HG02938 (cell line): ENCODE measurements around the gene ARID5A.

Experiments used
- ATAC-seq: cut with Tn5 transposase; IDR thresholded peaks from one replicate; pipeline ENCODE4 v1.9.1; 2021; ENCODE audit warnings: mild to moderate bottlenecking, moderate library complexity; ENCODE audit not compliant: unreplicated experiment

The ARID5A gene

DNA sequence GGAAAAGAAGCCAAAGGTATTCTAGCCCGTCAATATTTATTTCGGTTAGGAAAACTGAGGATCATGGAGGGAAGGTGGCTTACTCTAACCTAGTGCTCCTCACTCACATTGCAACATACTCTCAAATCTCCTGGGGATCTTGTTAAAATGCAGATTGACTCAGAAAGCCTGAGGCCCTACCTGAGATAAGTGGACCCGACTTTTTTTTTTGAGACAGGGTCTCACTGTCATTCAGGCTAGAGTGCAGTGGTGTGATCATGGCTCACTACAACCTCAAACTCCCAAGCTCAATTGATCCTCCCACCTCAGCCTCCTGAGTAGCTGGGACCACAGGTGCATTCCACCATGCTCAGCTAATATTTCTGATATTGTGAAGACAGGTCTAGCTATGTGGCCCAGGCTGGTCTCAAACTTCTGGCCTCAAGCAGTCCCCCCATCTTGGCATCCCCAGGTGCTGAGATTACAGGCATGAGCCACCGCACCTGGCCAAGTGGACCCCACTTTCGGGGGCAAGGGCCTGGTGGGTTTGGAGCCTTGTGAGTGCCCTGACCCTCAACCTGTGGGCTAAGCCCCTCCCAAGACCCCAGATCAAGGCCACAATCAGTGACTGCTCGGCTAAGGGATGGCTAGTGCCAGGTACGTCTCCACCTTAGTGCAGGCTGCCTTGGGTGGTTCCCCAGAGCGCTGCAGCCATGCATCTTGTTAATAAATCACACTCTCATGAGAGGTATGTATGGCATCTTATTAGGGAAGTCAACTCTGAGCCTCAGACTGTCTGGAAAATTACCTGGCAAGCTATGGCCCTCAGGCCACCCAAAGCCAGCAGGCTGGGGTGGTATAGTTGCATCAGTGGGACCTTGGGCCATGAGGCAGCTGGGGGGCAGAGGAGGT, 30.3 kb upstream of the ARID5A start:
- no peak for ATAC-seq

DNA sequence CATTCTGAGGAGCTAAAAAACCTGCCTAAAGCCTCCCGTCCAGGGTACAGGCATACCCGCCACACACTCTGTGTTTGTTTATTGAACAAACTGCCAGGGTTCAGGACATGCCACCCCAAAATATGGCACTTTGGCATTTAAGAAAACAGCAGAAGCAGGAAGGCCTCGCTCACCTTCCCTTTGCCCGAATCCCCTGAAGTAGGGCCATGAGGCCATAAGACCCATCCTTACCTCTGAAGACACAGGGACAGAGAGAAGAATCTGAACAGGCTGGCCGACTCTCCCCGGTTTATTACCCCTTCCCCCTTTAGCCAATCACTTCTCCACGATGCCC, 29.7 kb upstream of the ARID5A start:
- ATAC-seq: no peak

DNA sequence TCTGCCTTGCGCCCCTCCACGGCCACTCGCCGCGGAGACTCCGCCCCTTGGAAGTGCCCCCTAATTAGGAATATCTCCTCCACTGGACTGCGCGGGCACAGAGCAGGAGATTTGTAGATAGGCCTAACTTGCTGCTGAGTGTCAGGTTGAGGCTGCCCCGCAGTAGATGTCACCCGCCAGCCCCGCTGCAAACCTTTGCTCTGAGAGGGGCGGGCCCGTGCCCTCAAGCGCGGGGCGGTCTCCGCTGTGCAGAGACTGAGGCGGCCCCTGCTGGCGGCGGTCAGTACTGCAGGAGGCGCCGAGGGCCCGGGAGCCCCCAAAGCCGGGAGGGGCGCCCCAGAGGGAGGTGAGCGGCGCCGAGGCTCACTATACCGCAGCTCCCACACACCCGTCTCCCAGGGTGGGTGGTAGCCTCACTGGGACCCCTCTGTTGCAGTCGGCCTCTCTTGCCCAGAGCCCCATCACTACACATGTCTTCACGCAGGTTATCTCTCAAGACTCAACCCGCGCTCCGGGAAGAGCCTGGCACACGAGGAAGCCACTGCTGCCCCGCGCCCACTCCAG, 28.5 kb upstream of the ARID5A start:
- ATAC-seq: no peak

DNA sequence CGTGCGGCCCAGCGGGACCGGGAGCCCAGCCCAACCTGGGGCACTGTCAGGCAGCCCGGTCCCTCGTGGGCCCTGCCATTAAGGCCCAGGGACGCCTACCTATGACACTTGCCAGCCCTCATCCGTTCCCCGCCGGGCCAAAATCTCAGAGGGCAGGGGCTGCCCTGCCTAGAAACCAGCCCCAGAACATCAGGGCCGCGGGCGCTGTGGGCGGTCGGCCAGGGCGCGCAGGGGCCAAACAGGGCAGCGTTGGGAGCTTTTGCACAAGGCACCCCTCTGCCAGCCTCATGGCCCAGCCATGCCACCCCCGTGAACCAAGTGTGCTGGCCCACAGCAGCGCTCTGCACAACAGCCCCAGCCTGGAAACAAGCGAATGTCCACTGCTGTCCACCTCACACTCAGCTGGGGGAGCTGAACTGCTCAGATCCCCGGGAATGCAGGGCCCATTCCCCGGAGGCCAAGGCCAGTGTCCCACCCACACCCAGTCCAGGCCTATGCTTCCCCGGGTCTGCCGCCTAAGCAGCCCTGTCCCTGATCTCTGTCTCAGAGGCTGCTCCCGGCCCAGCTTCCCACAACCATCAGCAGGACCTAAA, 27.9 kb upstream of the ARID5A start:
- no peak for ATAC-seq

DNA sequence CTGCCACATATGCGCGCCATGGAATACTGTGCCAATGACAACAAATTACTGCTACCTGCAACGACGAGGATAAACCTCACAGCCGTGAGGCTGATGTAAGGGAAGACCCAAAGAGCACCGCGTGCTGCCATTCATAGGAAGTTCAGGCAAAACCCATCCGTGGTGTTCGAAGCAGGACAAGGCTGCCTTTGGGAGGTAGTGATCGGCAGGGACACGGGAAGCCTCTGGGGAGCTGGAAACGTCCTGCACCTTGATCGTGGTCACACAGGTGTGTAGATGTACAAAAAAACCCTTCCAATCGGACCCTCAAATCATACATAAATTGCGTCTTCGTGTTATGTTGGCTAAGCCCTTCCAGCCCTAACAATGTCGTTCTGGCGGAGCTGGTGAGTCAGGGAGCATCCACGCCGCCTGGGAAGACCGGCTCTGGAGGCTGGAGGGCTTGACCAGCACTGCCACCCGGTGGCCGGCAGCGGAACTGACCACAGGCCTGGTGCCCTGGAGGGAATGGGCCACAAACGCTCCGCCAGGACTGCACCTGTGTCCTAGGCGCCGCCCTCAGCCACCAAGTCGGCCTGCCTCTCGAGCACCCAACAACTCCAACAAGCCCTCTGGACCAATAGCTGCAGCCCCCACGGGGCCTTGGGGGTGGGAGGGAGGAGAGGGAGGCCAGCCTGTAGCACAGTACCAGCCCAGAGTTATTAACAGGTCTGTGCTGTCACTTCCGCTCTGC, 27.3 kb upstream of the ARID5A start:
- peak; percentile 41 for ATAC-seq

DNA sequence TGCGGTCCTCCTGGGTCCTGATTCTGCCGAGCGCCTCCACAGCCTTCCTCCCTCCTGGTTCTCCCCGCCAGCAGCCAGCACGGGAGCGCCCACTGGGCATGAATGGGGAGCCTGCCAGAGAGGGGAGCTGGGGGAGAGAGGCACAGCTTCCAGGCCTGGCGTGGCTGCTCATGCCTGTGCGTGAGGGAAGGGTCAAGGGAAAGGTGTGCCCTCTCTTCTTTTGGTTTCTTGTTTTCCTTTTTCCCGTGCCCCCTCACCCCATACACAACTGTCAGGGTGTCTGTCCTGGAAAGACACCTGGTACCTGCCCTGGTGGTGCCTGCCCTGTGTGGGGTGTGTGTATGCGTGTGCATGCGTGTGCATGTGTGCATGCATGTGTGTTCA, 26.7 kb upstream of the ARID5A start:
- ATAC-seq: no peak

DNA sequence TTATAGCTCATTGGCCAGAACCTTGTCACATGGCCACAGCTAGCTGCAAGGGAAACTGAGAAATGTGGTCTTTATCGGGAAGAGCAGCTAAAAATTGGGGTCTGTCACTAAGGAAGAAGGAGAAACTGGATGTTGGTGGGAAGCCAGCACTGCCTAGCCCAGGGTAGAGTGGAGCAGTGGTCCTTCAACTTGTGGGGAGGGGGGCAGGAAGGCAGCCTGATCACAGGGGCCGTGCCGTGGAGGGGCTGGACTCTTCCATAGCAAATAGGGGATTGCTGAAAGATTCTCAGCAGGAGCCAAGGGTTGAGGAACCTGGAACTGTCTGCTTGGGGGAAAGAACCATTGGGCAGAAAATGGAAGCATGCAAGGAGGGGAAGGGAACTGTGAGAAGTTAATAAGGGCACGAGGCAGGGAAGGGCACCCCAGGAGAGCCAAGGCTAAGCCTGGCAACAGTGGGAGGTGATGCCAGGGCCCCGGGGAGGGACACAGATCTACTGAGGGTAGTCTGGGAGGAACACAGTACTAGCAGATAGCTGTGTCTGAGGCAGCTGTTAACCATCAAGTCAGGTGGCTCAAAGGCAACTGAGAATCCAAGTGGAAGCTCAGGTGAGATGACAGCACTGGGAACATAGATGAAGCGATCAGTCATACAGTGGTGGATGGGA, 25.5 kb upstream of the ARID5A start:
- ATAC-seq: no peak

DNA sequence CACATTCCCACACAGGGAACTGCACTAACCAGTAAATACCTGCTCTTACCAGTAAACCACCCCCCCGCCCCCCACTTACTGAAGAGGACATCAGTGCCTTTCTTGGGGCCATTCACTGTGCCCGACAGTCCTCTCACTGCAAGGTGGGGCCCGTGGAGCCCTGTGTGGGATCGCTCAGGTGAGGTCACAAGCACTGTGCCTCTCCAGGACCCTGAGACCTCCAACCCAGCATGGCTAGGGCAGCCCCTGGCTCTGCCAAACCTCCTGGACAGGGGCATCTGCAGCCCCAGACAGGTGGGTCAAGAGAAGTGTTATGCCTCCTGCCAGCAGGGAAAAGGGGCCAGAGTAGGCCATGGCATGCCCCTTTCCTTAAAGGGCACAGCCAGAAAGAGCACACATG, 24.7 kb upstream of the ARID5A start:
- no peak for ATAC-seq

DNA sequence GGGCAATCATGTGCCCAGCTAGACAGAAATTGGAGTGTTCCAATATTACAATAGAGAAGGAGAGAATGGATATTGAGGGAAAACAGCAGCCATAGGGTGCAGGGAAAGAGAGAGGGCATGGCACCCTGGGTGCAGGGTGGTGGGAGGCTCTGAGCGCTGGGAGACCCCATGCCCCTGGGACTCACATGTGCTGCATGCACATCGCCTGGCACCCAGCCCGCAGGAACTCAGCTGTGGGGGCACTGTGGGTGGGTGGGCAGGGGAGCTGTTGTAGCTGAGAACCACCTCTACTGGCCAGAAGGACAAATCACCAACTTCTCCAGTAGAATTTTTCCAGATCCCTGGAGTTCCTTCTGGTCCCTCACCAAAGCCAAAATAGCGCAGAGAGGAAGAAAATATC, 24.2 kb upstream of the ARID5A start:
- ATAC-seq: no peak

DNA sequence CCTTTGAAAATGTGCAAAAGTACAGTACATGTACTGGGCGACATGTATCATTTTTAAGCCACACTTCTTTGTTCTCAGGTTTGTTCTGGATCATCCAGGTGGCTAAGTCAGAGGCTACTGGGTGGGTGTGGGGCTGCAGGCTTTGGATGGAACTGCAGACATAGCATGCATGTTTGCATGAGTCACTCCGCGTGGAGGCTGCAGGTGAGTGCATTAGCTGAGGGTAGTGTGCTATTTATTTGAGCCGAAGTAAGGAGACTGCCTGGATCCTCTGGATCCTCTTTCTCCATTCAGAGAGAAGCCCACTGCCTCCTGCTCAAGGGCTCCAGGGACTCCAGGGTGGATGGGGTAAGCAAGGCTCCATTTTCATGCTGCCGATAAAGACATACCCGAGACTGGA, 22.0 kb upstream of the ARID5A start:
- ATAC-seq: no peak

DNA sequence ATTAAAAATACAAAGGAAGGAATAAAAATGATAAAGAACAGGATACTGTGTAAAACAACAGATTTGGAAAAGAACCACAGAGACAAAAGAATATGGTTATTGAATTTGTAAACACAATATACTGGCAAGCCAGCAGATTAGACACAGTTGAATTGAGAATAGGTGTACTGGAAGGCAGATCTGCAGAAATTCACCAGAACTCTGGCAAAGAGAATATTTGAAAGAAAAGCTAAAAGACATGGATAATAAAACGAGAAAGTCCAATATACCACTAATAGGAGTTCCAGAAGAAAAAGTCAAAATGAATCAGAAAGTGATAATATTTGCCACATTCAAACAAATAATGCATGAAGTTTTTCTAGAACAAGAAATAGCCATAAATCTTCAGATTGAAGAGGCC, 19.5 kb upstream of the ARID5A start:
- ATAC-seq: no peak

DNA sequence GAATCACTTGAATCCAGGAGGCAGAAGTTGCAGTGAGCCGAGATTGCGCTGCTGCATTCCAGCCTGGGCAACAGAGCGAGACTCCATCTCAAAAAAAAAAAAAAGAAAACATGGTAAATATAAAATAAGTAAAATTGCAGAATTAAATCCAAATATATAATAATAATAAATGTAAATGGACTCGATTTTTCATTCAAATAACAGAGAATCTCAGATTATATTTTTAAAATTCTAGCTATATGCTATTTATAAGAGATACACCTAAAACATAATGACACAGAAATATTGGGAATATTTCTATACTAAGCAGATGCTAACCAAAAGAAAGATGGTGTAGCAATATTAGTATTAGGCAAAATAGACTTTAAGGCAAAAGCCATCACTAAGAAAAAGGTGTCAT, 16.3 kb upstream of the ARID5A start:
- ATAC-seq: no peak

DNA sequence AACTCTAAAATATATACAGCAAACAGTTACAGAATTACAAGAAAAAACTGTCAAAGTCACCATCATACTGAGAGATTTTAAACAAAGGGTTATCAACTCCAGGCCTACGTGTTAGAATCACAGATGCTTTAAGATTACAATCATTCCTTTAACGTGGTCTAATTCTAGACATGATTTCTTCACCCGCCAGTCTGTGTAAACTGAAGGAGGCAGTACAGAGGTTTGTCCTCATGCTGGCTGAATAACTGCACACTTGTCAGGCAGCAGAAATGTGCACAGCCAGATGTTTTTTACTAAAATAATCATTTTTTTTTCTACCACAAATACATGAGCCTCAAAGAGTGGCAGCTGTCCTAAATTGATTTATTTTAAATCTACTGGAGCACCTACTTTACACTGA, 15.9 kb upstream of the ARID5A start:
- no peak for ATAC-seq

DNA sequence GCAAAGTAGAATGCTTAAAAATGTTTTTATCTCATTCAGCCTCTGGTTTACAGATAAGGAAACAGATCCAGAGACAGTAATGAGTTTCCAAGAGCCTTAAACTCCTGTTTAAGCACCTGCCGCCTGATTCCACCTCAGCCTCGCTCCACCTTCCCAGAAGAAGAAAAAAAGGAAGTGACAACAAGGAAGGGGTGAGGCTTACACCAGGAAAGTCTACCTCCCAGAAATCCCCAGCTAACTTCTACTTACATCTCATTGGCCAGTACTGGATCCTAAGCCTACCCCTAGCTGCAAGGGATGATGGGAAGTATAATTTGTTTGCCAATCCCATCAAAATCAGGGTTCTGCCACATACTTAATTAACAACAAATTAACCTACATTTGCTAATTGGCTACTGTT, 15.3 kb upstream of the ARID5A start:
- no peak for ATAC-seq

DNA sequence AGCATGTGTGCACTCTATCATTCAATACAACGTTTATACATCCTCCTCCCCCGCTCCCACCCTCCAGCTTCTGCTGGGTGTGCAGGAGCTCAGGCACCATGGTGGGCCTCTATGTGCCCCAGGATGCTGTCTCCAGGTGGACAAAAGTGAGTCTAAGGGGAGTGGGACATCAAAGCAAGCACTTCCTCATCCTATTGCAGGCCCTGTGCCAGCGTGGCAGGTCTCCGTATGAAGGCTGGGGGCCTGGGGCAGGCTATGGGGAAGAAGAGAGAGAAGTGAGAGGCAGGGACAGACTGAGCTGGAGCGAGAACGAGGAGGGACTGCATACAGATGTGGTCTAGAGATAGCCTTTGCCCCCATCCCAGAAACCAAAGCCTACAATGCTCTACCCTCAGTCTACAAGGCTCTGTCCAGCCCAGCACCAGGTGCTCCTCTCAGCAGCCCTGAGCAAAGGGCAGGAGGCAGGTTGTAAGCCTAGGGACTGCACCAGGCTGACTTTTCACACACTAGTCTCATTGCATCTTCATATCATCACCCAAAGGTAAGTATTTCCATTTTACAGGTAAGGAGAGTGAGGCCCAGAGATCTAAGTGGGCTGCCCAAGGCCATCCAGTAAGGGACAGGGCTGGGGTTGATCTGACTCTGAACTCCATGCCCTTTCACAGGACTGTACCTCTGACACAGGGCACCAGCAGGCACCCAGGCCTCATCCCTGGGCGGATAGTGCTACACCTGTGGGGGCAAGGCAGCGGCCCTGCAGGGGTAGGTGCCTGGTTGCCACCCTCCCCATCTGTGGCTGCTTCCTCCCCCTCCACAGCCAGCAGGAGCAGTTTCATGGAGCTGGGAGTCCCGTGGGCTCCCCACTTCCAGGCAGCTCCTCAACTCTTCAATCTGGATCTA, 14.0 kb upstream of the ARID5A start:
- ATAC-seq: no peak

DNA sequence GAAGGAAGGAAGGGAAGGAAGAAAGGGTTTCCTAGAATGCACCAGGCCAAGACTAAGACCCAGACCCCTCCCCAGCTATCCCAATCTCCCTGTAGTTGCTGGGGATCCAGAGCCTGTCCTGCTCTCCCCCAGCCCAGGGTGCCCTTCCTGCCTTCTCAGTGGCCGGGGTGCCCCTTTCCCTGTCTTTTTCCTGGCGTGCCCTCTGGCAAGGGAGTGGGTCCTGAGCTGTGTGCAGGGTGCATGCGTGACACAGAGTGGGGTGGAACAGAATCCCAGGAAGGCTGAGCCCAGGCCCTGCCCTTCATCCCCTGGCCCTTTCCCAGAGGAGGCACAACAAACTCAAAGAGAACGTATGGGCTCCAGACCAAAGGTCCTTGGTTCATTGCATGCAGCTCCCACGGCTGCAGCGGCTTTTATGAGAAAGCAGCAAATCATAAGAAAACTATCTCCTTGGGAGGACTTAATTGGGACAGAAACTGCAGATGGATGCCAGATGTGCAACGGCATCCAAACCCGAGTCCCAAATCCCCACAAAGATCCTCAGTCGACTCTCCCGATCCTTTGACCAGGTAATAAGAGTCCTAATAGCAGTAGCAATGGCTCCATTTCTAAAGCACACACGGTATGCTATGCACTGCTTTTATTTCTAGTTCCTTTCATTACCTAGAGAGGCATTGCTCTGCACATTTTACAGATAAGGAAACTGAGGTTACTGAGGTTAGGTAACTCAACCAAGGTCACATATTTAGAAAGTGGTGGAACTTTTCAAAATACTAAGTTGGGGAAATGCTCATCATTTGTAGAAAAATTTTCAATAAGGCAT, 12.7 kb upstream of the ARID5A start:
- no peak for ATAC-seq

DNA sequence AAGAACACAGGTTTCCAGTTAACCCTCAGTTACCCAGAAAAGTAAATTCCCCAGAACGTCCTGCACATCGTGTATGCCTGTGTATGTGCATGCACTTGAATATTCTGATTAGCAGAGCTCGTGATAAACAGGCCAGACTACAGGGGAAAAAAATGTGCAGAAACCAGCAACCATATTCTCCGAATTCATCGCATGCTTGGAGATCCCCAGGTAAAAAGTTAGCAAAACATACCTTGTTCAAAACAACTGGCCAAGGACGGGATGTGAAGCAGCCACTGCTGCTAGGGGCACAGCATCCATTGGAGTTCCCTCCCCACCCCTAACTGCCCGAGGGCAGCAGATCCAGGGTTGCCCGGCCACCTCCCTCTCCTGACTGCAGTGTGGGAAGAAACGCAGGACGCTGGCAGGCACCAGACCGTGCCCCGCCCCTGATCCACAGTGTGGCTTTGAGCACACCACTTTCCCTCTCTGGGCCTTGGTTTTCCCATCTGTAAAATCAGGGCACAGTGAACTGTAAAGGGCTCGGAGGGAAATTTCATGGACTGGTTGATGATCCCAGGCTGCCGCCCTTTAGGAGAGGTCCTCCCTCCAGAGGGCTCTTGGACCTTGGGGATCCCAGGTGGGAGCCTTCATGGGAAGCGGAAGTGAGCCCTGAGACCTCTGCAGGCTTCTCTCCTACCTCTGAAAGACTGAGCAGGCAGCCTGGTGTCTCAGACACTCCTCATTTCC, 11.9 kb upstream of the ARID5A start:
- ATAC-seq: no peak

DNA sequence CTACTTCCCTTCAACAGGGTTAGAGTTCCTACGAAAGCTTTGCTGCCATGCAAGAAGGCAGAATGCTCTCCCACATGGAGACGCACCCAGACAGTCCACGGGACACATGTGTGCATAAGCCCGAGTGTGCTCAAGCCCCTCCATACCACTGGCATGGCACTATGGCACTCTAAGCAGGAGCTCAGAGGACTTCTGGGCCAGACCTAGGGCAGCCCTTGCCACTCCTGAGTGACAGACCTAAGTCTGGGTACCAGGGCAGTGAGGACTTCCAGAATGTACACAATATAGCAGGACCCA, 11.4 kb upstream of the ARID5A start:
- no peak for ATAC-seq

DNA sequence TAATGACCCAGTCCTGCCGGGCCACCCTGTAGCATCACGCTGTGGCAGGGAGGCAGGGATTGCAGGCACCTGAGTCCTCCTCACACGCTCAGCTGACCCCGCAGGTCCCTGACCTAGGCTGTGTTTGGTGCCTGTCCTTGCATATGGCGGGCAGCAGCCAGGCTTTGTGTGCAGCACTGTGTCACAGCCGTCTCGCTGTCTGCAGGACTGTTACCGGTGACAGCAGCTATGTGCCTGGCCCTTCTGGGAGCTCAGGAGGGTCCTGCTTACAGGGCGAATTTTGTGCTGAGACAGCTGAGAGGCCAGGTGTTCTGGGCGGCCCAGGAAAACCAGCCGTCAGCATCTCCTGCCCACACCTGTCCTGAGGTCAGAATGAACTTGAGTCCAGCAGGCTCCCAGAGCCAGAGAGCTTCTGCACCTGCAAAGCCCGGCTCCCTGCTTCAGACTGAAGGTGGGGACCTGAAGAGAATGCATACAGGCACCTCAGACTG, 10.4 kb upstream of the ARID5A start:
- no peak for ATAC-seq
